K562 (cell line): ENCODE measurements around the gene DNASE2. TPM values are rescaled to one million over a fixed set of nuclear protein-coding genes. Genes with fewer than 3 reads are reported as not detected.
A peak's percentile ranks its signal among the peaks of the same experiment; 100 is the strongest.

ENCODE experiments used
- CEBPB ChIP-seq: fragments of 450-650 bp; IDR thresholded peaks from 2 replicates; pipeline ENCODE4 v1.6.1; 2016; ENCODE audit warnings: missing genetic modification characterization, missing compliant biosample characterization
- CTBP1 ChIP-seq: fragments of 450-650 bp; IDR thresholded peaks from 2 replicates; pipeline ENCODE4 v1.6.1; 2016; ENCODE audit warnings: borderline replicate concordance
- FOXK1 ChIP-seq: sonication (generic); formaldehyde crosslinking; IDR thresholded peaks from 2 replicates; pipeline ENCODE4 v1.8.0; 2022; ENCODE audit warnings: missing genetic modification reagents, mild to moderate bottlenecking, borderline replicate concordance
- FOXM1 ChIP-seq, 2 experiments: fragments of 450-650 bp in 1 of 2; sonication (generic) in 1 of 2; formaldehyde crosslinking in 1 of 2; IDR thresholded peaks; 2 replicates each; pipeline versions ENCODE4 v1.6.1 to v1.9.0; 2017 to 2022; ENCODE audit warnings: low read depth in 2 of 2, mild to moderate bottlenecking in 2 of 2, missing genetic modification reagents in 1 of 2, moderate library complexity in 1 of 2
- LEF1 ChIP-seq: fragments of 450-650 bp; IDR thresholded peaks from 2 replicates; pipeline ENCODE4 v1.6.1; 2016; ENCODE audit warnings: mild to moderate bottlenecking
- MAFG ChIP-seq: fragments of 450-650 bp; conservative IDR thresholded peaks from 2 replicates; pipeline ENCODE4 v1.6.1; 2016; ENCODE audit warnings: missing genetic modification characterization, missing compliant biosample characterization
- NFIC ChIP-seq: fragments of 450-650 bp; IDR thresholded peaks from 2 replicates; pipeline ENCODE4 v1.6.1; 2017; ENCODE audit warnings: mild to moderate bottlenecking, inconsistent platforms
- REST ChIP-seq, 2 experiments: fragments of 450-650 bp; formaldehyde crosslinking in 1 of 2; IDR thresholded peaks; 2 replicates each; pipeline versions ENCODE4 v1.4.0 to v1.6.1; 2014 to 2020; ENCODE audit warnings: mild to moderate bottlenecking in 2 of 2, borderline replicate concordance in 1 of 2, low read depth in 1 of 2
- U2AF1 ChIP-seq: fragments of 200-400 bp; formaldehyde crosslinking; optimal IDR thresholded peaks from 2 replicates; pipeline ENCODE3; 2017; ENCODE audit warnings: mild to moderate bottlenecking, low read depth, low read length, moderate library complexity
- ZC3H4 ChIP-seq: sonication (generic); formaldehyde crosslinking; IDR thresholded peaks from 2 replicates; pipeline ENCODE4 v1.9.0; 2021; ENCODE audit warnings: missing genetic modification reagents, borderline replicate concordance
- ZKSCAN8 ChIP-seq: fragments of 200-800 bp; sonication (Bioruptor generic); IDR thresholded peaks from 2 replicates; pipeline ENCODE4 v1.6.1; 2016; ENCODE audit warnings: missing genetic modification characterization, missing compliant biosample characterization
- ZNF277 ChIP-seq: fragments of 250-450 bp; sonication (Bioruptor Pico); IDR thresholded peaks from 2 replicates; pipeline ENCODE4 v1.8.0; 2022; ENCODE audit warnings: inconsistent platforms, mild to moderate bottlenecking, moderate library complexity, borderline replicate concordance
- polyA plus RNA-seq, 8 experiments: library from polyadenylated mRNA; depleted of rRNA in 4 of 8; stranded (reverse) in 5 of 8; unstranded in 3 of 8; fragments of >200 nt; fragmentation: Nextera tagmentation in 2 of 8; fragmentation: Illumina TruSeq in 1 of 8; extraction: Ambion mirVana in 2 of 8; extraction: Trizol in 1 of 8; gene quantifications; 2 replicates each; pipeline versions ENCODE4 v1.2.1 to v1.2.3, GENCODE V29; 2011 to 2014; ENCODE audit warnings: inconsistent platforms in 1 of 8, missing spikeins in 1 of 8
- total RNA-seq, 7 experiments: library from RNA; depleted of rRNA in 6 of 7; stranded (reverse); fragments of >200 nt in 6 of 7; fragmentation: Illumina TruSeq in 2 of 7; extraction: Trizol in 2 of 7; gene quantifications; 2 replicates each; pipeline versions ENCODE4 v1.2.1 to v1.2.3, GENCODE V29; 2011 to 2021; ENCODE audit warnings: low replicate concordance in 1 of 7
- TF ChIP-seq, protein P1 (sequence below), 2 experiments: fragments of 450-650 bp in 1 of 2; sonication (generic) in 1 of 2; formaldehyde crosslinking in 1 of 2; IDR thresholded peaks in 1 of 2; conservative IDR thresholded peaks in 1 of 2; 2 replicates each; pipeline versions ENCODE4 v1.6.1 to v1.8.1; 2016 to 2023; ENCODE audit warnings: mild to moderate bottlenecking in 2 of 2, moderate library complexity in 2 of 2, inconsistent platforms in 1 of 2, missing genetic modification reagents in 1 of 2
- TF ChIP-seq, protein P2 (sequence below): fragments of 450-650 bp; IDR thresholded peaks from 2 replicates; pipeline ENCODE4 v1.6.1; 2017; ENCODE audit warnings: mild to moderate bottlenecking, moderate library complexity

The DNASE2 gene
- total and polyA plus RNA-seq, 9 of the 15 experiments (the other 6 are each of a cell fraction or from before 2014, with no cell fraction given) = 4.4 to 27.0 (median 20.2) TPM

DNA sequence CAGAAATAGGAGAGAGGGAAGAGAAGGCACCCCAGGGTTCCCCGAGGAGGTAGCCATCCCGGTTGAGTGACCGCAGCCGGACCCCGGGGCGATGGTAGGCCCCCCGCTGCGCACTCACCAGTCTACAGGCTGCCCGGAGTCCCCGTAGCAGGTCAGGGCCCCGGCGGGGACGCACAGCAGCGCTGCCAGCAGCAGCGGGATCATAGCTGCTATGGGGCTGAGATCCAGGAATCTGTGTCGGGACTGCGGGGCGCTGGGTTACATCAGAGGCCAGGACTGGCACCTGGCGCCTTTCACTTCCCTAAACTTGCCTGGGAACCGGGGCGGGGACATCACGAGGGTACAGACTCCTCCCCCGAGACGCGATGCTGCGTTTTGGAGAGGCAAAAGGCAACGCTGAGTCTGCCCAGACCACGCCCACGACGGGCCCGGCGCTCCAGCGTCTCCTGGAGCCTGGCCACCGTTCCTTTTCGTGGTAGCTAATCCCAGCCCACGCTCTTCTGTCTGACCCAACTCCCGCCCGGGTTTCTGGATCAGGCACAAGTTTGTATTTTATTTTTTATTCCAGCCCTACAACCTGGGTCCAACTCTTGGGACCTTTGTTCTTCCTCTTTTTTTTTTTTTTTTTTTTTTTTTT is at the start of gene DNASE2 (continued):
- TF ChIP-seq REST (IDR thresholded peaks at IDR 0.05; ENCODE audit: borderline replicate concordance) (peak; percentile 51; the same call in 1 of the 2 replicates), REST (CRISPR knock-in tag; IDR thresholded peaks at IDR 0.05; ENCODE audit: low read depth) (0 out of 2 replicates have a peak, but pooled peaks have one; percentile 22), MAFG (no peak), CTBP1 (peak; percentile 86), ZC3H4 (no peak), FOXM1 (IDR thresholded peaks at IDR 0.05; ENCODE audit: low read depth) (no peak), FOXM1 (CRISPR knock-in tag; IDR thresholded peaks at IDR 0.05; ENCODE audit: low read depth) (no peak), NFIC (no peak; the same call in none of the 2 replicates), CEBPB (tag) (peak; percentile 67), ZNF277 (CRISPR knock-in tag) (no peak), LEF1 (no peak), FOXK1 (CRISPR knock-in tag) (no peak; the same call in 1 of the 2 replicates), U2AF1 (no peak), ZKSCAN8 (CRISPR knock-in tag) (no peak)
- TF ChIP-seq, protein P1, sequence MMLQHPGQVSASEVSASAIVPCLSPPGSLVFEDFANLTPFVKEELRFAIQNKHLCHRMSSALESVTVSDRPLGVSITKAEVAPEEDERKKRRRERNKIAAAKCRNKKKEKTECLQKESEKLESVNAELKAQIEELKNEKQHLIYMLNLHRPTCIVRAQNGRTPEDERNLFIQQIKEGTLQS (IDR thresholded peaks at IDR 0.05) = peak; percentile 68
- TF ChIP-seq, protein P1 (CRISPR knock-in tag; conservative IDR thresholded peaks at IDR 0.05) = no peak
- TF ChIP-seq, protein P2, sequence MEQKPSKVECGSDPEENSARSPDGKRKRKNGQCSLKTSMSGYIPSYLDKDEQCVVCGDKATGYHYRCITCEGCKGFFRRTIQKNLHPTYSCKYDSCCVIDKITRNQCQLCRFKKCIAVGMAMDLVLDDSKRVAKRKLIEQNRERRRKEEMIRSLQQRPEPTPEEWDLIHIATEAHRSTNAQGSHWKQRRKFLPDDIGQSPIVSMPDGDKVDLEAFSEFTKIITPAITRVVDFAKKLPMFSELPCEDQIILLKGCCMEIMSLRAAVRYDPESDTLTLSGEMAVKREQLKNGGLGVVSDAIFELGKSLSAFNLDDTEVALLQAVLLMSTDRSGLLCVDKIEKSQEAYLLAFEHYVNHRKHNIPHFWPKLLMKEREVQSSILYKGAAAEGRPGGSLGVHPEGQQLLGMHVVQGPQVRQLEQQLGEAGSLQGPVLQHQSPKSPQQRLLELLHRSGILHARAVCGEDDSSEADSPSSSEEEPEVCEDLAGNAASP = no peak
